Endodermal cell (in vitro differentiated cells): ENCODE measurements around the gene GRIP2. TPM values are rescaled to one million over a fixed set of nuclear protein-coding genes. Genes with fewer than 3 reads are reported as not detected.

Experiments used
- DNase-seq: peaks from one replicate; pipeline ENCODE4 v3.0.0-alpha.2; 2017
- H3K27ac ChIP-seq: 2 replicates; pipeline ENCODE4 v1.5.1; 2013; ENCODE audit warnings: mild to moderate bottlenecking, low read depth, low read length, moderate library complexity
- H3K27me3 ChIP-seq: 2 replicates; pipeline ENCODE4 v1.6.1; 2013; ENCODE audit warnings: mild to moderate bottlenecking, low read length, moderate library complexity; ENCODE audit not compliant: insufficient read depth, control insufficient read depth, poor library complexity, severe bottlenecking
- H3K36me3 ChIP-seq: 2 replicates; pipeline ENCODE4 v1.7.0; 2013; ENCODE audit warnings: mild to moderate bottlenecking, low read length, moderate library complexity; ENCODE audit not compliant: control insufficient read depth, insufficient read depth
- H3K4me1 ChIP-seq: one replicate; pipeline ENCODE4 v1.7.0; 2013; ENCODE audit warnings: low read length; ENCODE audit not compliant: control insufficient read depth, insufficient read depth
- H3K4me3 ChIP-seq: 2 replicates; pipeline ENCODE4 v1.5.1; 2013; ENCODE audit warnings: mild to moderate bottlenecking, low read length, moderate library complexity
- H3K9ac ChIP-seq: 2 replicates; pipeline ENCODE4 v1.6.1; 2013; ENCODE audit warnings: mild to moderate bottlenecking, low read length, moderate library complexity; ENCODE audit not compliant: poor library complexity, severe bottlenecking; ENCODE audit errors: extremely low read depth
- H3K9me3 ChIP-seq: 2 replicates; pipeline ENCODE4 v1.6.1; 2013; ENCODE audit warnings: mild to moderate bottlenecking, low read length, moderate library complexity; ENCODE audit not compliant: control insufficient read depth
- H3K27ac Mint-ChIP-seq: 2 replicates; pipeline ENCODE4 v1.8.0; 2020; ENCODE audit warnings: mixed read lengths
- H3K27me3 Mint-ChIP-seq: 2 replicates; pipeline ENCODE4 v1.8.0; 2021; ENCODE audit warnings: mild to moderate bottlenecking, mixed read lengths; ENCODE audit not compliant: insufficient read depth
- H3K36me3 Mint-ChIP-seq: 2 replicates; pipeline ENCODE4 v1.8.0; 2020; ENCODE audit warnings: low read depth, mixed read lengths
- H3K4me1 Mint-ChIP-seq: 2 replicates; pipeline ENCODE4 v1.8.0; 2020; ENCODE audit warnings: mixed read lengths
- H3K4me3 Mint-ChIP-seq: 2 replicates; pipeline ENCODE4 v1.8.0; 2020; ENCODE audit warnings: mild to moderate bottlenecking, moderate library complexity, mixed read lengths
- H3K9me3 Mint-ChIP-seq: 2 replicates; pipeline ENCODE4 v1.8.0; 2020; ENCODE audit warnings: mild to moderate bottlenecking, mixed read lengths
- WGBS, 2 experiments: methylation state at CpG; one replicate each; pipeline versions ENCODE4 v1.1.5 to v1.1.7; 2013; ENCODE audit warnings: missing lambda C conversion rate in 2 of 2, mixed read lengths in 1 of 2; ENCODE audit not compliant: insufficient coverage in 1 of 2, insufficient read length in 1 of 2; 5-methylcytosine and 5-hydroxymethylcytosine counted together
- total RNA-seq, 2 donors: library from RNA; stranded (reverse); fragmentation: NEBNext Ultra II Directional in 1 of 2; extraction: Animal tissue kit (Norgen Biotek cat#: 25700) in 1 of 2; gene quantifications; 2 replicates in 1 of 2; 3 replicates in 1 of 2; pipeline ENCODE4 v1.2.1, GENCODE V29; 2021
- TF ChIP-seq, protein P1 (sequence below): fragments of 200-600 bp; sonication (generic); conservative IDR thresholded peaks from 2 replicates; pipeline ENCODE4 v1.5.0; 2021; ENCODE audit warnings: antibody characterized with exemption, mild to moderate bottlenecking

Gene GRIP2
- total RNA-seq, 2 donors from 2014 or later: 2.0 to 2.2 TPM

DNA sequence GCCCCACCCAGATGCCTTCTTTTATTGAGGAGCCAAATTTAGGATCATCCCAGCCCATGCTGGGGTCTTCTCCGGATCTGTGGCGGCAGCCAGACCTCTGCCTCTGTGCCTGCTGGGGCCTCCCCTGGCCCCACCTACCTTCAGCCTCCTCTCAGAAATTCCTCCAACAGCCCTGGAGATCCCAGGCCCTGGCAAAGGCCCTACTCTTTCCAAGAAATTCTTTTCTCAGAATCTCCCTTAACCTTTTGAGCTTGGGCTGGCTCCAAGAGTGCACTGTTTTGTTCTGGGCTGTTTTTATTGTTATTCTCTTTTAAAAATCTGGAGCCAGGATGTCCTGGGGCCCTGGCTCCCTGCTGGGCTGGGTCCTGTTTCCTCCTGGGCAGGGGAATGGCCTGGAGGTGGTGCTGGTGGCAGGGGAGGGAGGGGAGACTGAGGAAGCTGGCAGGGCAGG lies 57.8 kb downstream of the GRIP2 start:
- TF ChIP-seq, protein P1, sequence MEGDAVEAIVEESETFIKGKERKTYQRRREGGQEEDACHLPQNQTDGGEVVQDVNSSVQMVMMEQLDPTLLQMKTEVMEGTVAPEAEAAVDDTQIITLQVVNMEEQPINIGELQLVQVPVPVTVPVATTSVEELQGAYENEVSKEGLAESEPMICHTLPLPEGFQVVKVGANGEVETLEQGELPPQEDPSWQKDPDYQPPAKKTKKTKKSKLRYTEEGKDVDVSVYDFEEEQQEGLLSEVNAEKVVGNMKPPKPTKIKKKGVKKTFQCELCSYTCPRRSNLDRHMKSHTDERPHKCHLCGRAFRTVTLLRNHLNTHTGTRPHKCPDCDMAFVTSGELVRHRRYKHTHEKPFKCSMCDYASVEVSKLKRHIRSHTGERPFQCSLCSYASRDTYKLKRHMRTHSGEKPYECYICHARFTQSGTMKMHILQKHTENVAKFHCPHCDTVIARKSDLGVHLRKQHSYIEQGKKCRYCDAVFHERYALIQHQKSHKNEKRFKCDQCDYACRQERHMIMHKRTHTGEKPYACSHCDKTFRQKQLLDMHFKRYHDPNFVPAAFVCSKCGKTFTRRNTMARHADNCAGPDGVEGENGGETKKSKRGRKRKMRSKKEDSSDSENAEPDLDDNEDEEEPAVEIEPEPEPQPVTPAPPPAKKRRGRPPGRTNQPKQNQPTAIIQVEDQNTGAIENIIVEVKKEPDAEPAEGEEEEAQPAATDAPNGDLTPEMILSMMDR: no peak
- WGBS, 2 experiments: 88% methylated on average over 2 of the region's 2 CpGs; no CpG with 5 or more reads in 1 of the 2 experiments

DNA sequence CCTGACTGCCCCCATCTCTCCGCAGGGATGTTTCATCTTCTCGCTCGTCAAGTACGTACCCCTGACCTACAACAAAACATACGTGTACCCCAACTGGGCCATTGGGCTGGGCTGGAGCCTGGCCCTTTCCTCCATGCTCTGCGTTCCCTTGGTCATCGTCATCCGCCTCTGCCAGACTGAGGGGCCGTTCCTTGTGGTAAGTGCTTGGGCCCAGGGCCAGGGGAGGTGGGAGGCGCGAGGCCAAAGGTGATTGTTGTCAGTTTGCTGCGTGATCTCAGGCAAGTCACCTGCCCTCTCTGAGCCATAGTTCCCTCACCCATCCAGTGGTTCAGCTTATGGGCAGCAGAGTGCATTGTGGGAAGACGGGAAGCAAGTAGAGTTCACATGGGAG lies 58.5 kb downstream of the GRIP2 start:
- 95% methylated on average over 6 to 13 of the region's 13 CpGs for WGBS, 2 experiments
- Histone ChIP-seq H3K4me3 (no peak overlapping the region), H3K9me3 (no peaks in the 10 kb centered on the region), H3K27me3 (no peaks in the 10 kb centered on the region), H3K4me1 (no peaks in the 10 kb centered on the region), H3K36me3 (peaks cover 58% of the 10 kb centered on the region), H3K9ac (no peak overlapping the region), H3K27ac (no peak overlapping the region)
- Mint-ChIP-seq H3K27me3 (no peaks in the 10 kb centered on the region), H3K36me3 (peaks cover 53% of the 10 kb centered on the region), H3K4me1 (peaks cover 8% of the 10 kb centered on the region), H3K27ac (peak overlapping the region; percentile 34), H3K4me3 (no peak overlapping the region), H3K9me3 (no peaks in the 10 kb centered on the region)
- TF ChIP-seq, protein P1: no peak
- DNase-seq: no peak

More for the DNA sequence above, 57.8 kb downstream of the GRIP2 start:
- peaks cover 8% of the 10 kb centered on the region for H3K4me1 Mint-ChIP-seq
- Histone ChIP-seq H3K4me1 (no peaks in the 10 kb centered on the region), H3K27ac (no peak overlapping the region), H3K4me3 (no peak overlapping the region), H3K27me3 (no peaks in the 10 kb centered on the region), H3K9me3 (no peaks in the 10 kb centered on the region), H3K9ac (no peak overlapping the region), H3K36me3 (peaks cover 58% of the 10 kb centered on the region)
- H3K36me3 Mint-ChIP-seq: peaks cover 51% of the 10 kb centered on the region
- H3K9me3 Mint-ChIP-seq: no peaks in the 10 kb centered on the region
- H3K4me3 Mint-ChIP-seq: no peak overlapping the region
- H3K27ac Mint-ChIP-seq: no peak overlapping the region
- H3K27me3 Mint-ChIP-seq: no peaks in the 10 kb centered on the region
- no peak for DNase-seq

DNA sequence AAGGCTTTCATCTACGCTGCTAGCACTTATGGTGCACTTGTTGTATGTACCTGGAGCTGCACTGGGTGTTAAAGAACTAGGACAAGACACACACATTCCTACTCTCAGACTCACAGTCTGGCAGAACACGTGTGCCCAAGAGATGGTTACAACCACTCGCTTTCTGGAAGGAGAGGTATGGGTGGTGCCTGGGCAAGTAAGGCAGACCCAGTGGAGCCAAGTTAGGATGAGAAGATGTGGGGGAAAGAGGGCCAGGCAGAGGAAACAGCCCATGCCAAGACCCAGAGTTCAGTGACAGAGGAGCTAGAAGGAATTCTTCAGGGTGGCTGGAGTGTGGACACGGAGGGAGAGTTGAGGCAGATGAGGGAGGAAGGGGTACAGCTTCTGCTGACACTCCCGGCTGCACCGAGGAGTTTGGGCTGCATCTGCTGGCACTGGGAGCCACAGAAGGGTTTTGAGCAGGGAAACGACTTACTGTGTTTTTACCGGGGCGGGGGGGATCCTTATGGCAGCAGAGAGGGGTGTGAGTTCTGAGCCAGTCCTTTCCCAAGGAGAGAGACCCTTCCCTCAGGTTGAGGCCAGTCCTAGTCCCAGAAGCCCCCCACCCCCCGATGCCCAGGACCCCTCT lies 59.0 kb downstream of the GRIP2 start:
- no peaks in the 10 kb centered on the region for H3K9me3 Mint-ChIP-seq
- no peaks in the 10 kb centered on the region for H3K27me3 Mint-ChIP-seq
- DNase-seq: no peak
- no peak overlapping the region for H3K4me3 ChIP-seq
- peaks cover 8% of the 10 kb centered on the region for H3K4me1 Mint-ChIP-seq
- no peak overlapping the region for H3K9ac ChIP-seq
- H3K9me3 ChIP-seq: no peaks in the 10 kb centered on the region
- peak overlapping the region; percentile 85 for H3K27ac Mint-ChIP-seq
- WGBS, 2 experiments: 95% methylated on average over 6 to 10 of the region's 10 CpGs
- H3K36me3 ChIP-seq: peaks cover 58% of the 10 kb centered on the region
- H3K27me3 ChIP-seq: no peaks in the 10 kb centered on the region
- H3K36me3 Mint-ChIP-seq: peaks cover 53% of the 10 kb centered on the region
- H3K4me1 ChIP-seq: no peaks in the 10 kb centered on the region
- no peak overlapping the region for H3K4me3 Mint-ChIP-seq
- TF ChIP-seq, protein P1: no peak
- H3K27ac ChIP-seq: no peak overlapping the region
